Fibroblast of pulmonary artery (primary cell): ENCODE data around the gene AUTS2.

ENCODE experiments used
- DNase-seq: peaks from one replicate; pipeline ENCODE4 v3.0.0-alpha.2; 2010; ENCODE audit warnings: low read depth
- H3K4me3 ChIP-seq: replicated peaks from 2 replicates; pipeline ENCODE4 v1.5.1; 2011; ENCODE audit warnings: low read depth, mild to moderate bottlenecking, control low read depth, low read length, moderate library complexity
- CTCF ChIP-seq: IDR thresholded peaks from 2 replicates; pipeline ENCODE4 v1.5.1; 2011; ENCODE audit warnings: mild to moderate bottlenecking, control low read depth, low read length, inconsistent platforms; ENCODE audit errors: missing control alignments

The AUTS2 gene

DNA sequence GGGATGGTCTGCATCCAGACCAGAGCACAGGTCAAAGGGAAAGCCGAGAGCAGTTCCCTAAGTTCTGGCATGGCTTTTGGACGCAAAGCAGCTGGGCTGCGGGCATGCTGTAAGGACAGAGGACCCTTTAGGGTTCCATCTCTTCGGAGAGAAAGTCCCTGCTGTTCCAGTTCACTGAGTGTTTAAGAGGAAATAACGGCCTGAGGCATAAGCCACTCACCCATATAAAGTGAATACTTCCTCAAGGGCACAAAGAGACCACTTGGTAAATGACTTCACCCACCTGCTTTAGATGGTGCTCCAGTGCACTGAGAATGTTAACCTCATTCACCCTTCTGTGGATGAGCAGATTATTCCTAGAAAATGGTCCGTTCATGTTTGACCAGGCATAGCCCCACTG lies 946.9 kb downstream of the AUTS2 start:
- no peak for DNase-seq
- TF ChIP-seq CTCF = no peak
- no peak overlapping the region for H3K4me3 ChIP-seq

GRCh38 chr7:70552141-70552540 lies 953.9 kb downstream of the AUTS2 start:
- no peak for TF ChIP-seq CTCF
- DNase-seq = no peak
- no peak overlapping the region for H3K4me3 ChIP-seq

DNA sequence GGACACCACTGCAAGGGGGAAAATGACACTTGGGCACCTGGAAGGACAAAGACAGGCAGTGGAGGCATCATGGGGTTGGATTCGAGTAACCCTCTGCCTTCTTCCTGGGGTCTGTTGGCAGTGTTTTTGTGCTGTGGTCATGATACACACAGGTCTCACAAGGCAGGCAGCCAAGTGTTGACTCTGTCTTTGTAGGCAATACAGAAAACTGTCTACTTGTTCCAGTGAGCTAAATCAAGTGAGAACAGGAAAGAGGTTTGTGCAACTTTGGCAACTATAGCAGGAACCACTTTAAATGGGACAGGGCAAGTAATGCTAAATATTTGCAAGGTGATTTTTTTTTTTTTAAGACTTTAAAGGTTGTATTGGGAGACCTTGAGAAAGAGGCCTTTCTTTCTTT lies 955.1 kb downstream of the AUTS2 start:
- no peak overlapping the region for H3K4me3 ChIP-seq
- no peak for TF ChIP-seq CTCF
- no peak for DNase-seq

GRCh38 chr7:70554646-70555045 lies 956.4 kb downstream of the AUTS2 start:
- DNase-seq = no peak
- H3K4me3 ChIP-seq = no peak overlapping the region
- no peak for TF ChIP-seq CTCF

GRCh38 chr7:70556761-70557160 lies 958.5 kb downstream of the AUTS2 start:
- H3K4me3 ChIP-seq = no peak overlapping the region
- DNase-seq = no peak
- no peak for TF ChIP-seq CTCF

- no peak overlapping the region for H3K4me3 ChIP-seq
- no peak for TF ChIP-seq CTCF
- DNase-seq = no peak
Measured at GRCh38 chr7:70557338-70557737, 959.1 kb downstream of the AUTS2 start.

DNA sequence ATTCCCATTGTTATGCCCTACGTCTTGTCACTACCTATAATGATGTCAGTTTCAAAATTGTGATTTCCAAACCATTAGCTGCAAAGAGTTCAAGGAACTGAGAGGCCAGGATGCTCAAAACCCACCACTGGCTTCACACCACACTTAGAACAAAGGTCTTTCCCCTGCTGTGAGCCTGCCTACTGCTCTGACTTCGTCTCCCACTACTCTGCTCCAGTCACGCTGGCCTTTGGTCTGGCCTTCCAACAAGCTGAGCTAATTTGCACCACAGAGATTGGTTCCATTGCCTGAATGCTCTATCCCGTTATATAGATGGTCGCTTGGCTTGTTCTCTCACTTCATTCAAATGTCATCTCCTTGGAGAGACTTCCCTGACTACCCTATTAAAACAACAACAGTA lies 961.5 kb downstream of the AUTS2 start:
- TF ChIP-seq CTCF = no peak
- no peak for DNase-seq
- no peak overlapping the region for H3K4me3 ChIP-seq
